Upper lobe of right lung (tissue), 1 donor: ENCODE measurements around the gene BUB3. TPM values are rescaled to one million over a fixed set of nuclear protein-coding genes. Genes with fewer than 3 reads are reported as not detected.
A peak's percentile ranks its signal among the peaks of the same experiment; 100 is the strongest.

ENCODE experiments used
- ATAC-seq: fragments of 200-7000 bp; cut with Tn5 transposase; one replicate; pipeline ENCODE4 v1.9.1; 2020; ENCODE audit warnings: mild to moderate bottlenecking, moderate library complexity
- DNase-seq: peaks from one replicate; pipeline ENCODE4 v3.0.0-alpha.2; 2020
- H3K27ac ChIP-seq: fragments of 200-600 bp; one replicate; pipeline ENCODE4 v1.8.0; 2022
- H3K27me3 ChIP-seq: fragments of 200-600 bp; one replicate; pipeline ENCODE4 v1.8.0; 2022; ENCODE audit warnings: mild to moderate bottlenecking
- H3K36me3 ChIP-seq: fragments of 200-600 bp; one replicate; pipeline ENCODE4 v1.8.0; 2022
- H3K4me1 ChIP-seq: fragments of 200-600 bp; one replicate; pipeline ENCODE4 v1.8.0; 2022
- H3K4me3 ChIP-seq: fragments of 200-600 bp; one replicate; pipeline ENCODE4 v1.8.0; 2022; ENCODE audit warnings: mild to moderate bottlenecking
- H3K9me3 ChIP-seq: fragments of 200-600 bp; one replicate; pipeline ENCODE4 v1.8.0; 2022
- CTCF ChIP-seq: fragments of 200-600 bp; IDR thresholded peaks from one replicate; pipeline ENCODE4 v1.8.0; 2022; ENCODE audit warnings: antibody characterized with exemption
- intact Hi-C: fragments of 100-400 bp; cut with DNase I; formaldehyde crosslinking; loops from one replicate; pipeline ENCODE4 v1.11.0; 2022
- total RNA-seq: library from RNA; stranded (reverse); fragmentation: NEBNext Ultra II Directional; extraction: Animal tissue kit (Norgen Biotek cat#: 25700); gene quantifications from one replicate; pipeline ENCODE4 v1.2.1, GENCODE V29; 2021
- donor health status: DM: no; HTN: yes; CAD: no; lungs with severe emphysema.

The BUB3 gene
- total RNA-seq, 1 donor from 2014 or later: 61.8 TPM

GRCh38 chr10:123143825-123144168, 10.4 kb upstream of the BUB3 start:
- intact Hi-C loops: no loop called here
- no peak for TF ChIP-seq CTCF
- DNase-seq (no peak), ATAC-seq (no peak)
- H3K4me1 ChIP-seq: peaks cover 32% of the 10 kb centered on the region
- H3K9me3 ChIP-seq: no peaks in the 10 kb centered on the region
- peaks cover 100% of the 10 kb centered on the region for H3K27me3 ChIP-seq
- no peak overlapping the region for H3K27ac ChIP-seq
- no peaks in the 10 kb centered on the region for H3K36me3 ChIP-seq
- H3K4me3 ChIP-seq: no peak overlapping the region

- Histone ChIP-seq H3K27ac (no peak overlapping the region), H3K4me1 (peaks cover 34% of the 10 kb centered on the region), H3K36me3 (no peaks in the 10 kb centered on the region), H3K9me3 (no peaks in the 10 kb centered on the region), H3K27me3 (peaks cover 100% of the 10 kb centered on the region), H3K4me3 (no peak overlapping the region)
- intact Hi-C loops: no loop called here
- no peak for TF ChIP-seq CTCF
- DNase-seq (no peak), ATAC-seq (peak; percentile 28)
These were observed 9.3 kb upstream of the BUB3 start for GRCh38 chr10:123144697-123145541.

GRCh38 chr10:123145542-123146012, 8.6 kb upstream of the BUB3 start:
- TF ChIP-seq CTCF: no peak
- H3K27me3 ChIP-seq: peaks cover 100% of the 10 kb centered on the region
- H3K9me3 ChIP-seq: no peaks in the 10 kb centered on the region
- no peak overlapping the region for H3K4me3 ChIP-seq
- H3K36me3 ChIP-seq: no peaks in the 10 kb centered on the region
- DNase-seq (no peak), ATAC-seq (no peak)
- H3K27ac ChIP-seq: no peak overlapping the region
- H3K4me1 ChIP-seq: peaks cover 36% of the 10 kb centered on the region
- intact Hi-C loops: no loop called here

- Histone ChIP-seq H3K4me1 (peaks cover 43% of the 10 kb centered on the region), H3K4me3 (no peak overlapping the region)
- DNase-seq: no peak
These were observed 7.9 kb upstream of the BUB3 start for GRCh38 chr10:123146013-123146893.

More at GRCh38 chr10:123146013-123146893, 7.9 kb upstream of the BUB3 start:
- no peak for TF ChIP-seq CTCF
- H3K27ac ChIP-seq: no peak overlapping the region
- peaks cover 100% of the 10 kb centered on the region for H3K27me3 ChIP-seq
- no peaks in the 10 kb centered on the region for H3K36me3 ChIP-seq
- intact Hi-C loops: no loop called here
- no peak for ATAC-seq
- H3K9me3 ChIP-seq: no peaks in the 10 kb centered on the region
